Parathyroid adenoma (tissue), 2 donors: Measurements from ENCODE around the gene ARSB.

ENCODE experiments used
- H2AFZ ChIP-seq: fragments of 300-600 bp; sonication (generic); one replicate; pipeline ENCODE4 v1.7.0; 2017; ENCODE audit warnings: antibody characterized with exemption, mild to moderate bottlenecking
- H3K27ac ChIP-seq: fragments of 300-600 bp; sonication (generic); one replicate; pipeline ENCODE4 v1.7.0; 2017
- H3K27me3 ChIP-seq: fragments of 300-600 bp; sonication (generic); one replicate; pipeline ENCODE4 v1.7.0; 2017; ENCODE audit warnings: low read length; ENCODE audit not compliant: control insufficient read depth, insufficient read depth
- H3K36me3 ChIP-seq: fragments of 300-600 bp; sonication (generic); one replicate; pipeline ENCODE4 v1.7.0; 2017; ENCODE audit warnings: low read length; ENCODE audit not compliant: control insufficient read depth, insufficient read depth
- H3K4me1 ChIP-seq: fragments of 300-600 bp; sonication (generic); one replicate; pipeline ENCODE4 v1.7.0; 2017; ENCODE audit warnings: control low read depth
- H3K4me2 ChIP-seq: fragments of 300-600 bp; sonication (generic); one replicate; pipeline ENCODE4 v1.7.0; 2017; ENCODE audit warnings: low read length
- H3K4me3 ChIP-seq: fragments of 300-600 bp; sonication (generic); one replicate; pipeline ENCODE4 v1.7.0; 2017; ENCODE audit warnings: low read depth, low read length
- H3K79me2 ChIP-seq: fragments of 300-600 bp; sonication (generic); one replicate; pipeline ENCODE4 v1.7.0; 2017; ENCODE audit warnings: control low read depth
- H3K9ac ChIP-seq: fragments of 300-600 bp; sonication (generic); one replicate; pipeline ENCODE4 v1.7.0; 2017; ENCODE audit warnings: mild to moderate bottlenecking
- H3K9me3 ChIP-seq: fragments of 300-600 bp; sonication (generic); one replicate; pipeline ENCODE4 v1.7.0; 2017; ENCODE audit warnings: low read length; ENCODE audit not compliant: control insufficient read depth
- TF ChIP-seq, protein P1 (sequence below): fragments of 300-600 bp; sonication (generic); IDR thresholded peaks from one replicate; pipeline ENCODE4 v1.7.0; 2017; ENCODE audit warnings: antibody characterized with exemption, mild to moderate bottlenecking
- donor health status: primary hyperparathyroidism.

Gene ARSB

GRCh38 chr5:78741019-78741418, 244.1 kb downstream of the ARSB start:
- TF ChIP-seq, protein P1, sequence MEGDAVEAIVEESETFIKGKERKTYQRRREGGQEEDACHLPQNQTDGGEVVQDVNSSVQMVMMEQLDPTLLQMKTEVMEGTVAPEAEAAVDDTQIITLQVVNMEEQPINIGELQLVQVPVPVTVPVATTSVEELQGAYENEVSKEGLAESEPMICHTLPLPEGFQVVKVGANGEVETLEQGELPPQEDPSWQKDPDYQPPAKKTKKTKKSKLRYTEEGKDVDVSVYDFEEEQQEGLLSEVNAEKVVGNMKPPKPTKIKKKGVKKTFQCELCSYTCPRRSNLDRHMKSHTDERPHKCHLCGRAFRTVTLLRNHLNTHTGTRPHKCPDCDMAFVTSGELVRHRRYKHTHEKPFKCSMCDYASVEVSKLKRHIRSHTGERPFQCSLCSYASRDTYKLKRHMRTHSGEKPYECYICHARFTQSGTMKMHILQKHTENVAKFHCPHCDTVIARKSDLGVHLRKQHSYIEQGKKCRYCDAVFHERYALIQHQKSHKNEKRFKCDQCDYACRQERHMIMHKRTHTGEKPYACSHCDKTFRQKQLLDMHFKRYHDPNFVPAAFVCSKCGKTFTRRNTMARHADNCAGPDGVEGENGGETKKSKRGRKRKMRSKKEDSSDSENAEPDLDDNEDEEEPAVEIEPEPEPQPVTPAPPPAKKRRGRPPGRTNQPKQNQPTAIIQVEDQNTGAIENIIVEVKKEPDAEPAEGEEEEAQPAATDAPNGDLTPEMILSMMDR: no peak
- Histone ChIP-seq H3K27ac (no peak overlapping the region), H2AFZ (no peak overlapping the region), H3K9ac (no peak overlapping the region), H3K79me2 (no peaks in the 10 kb centered on the region), H3K4me3 (no peak overlapping the region), H3K27me3 (no peaks in the 10 kb centered on the region), H3K4me1 (no peaks in the 10 kb centered on the region), H3K4me2 (no peak overlapping the region), H3K9me3 (no peaks in the 10 kb centered on the region), H3K36me3 (no peaks in the 10 kb centered on the region)

DNA sequence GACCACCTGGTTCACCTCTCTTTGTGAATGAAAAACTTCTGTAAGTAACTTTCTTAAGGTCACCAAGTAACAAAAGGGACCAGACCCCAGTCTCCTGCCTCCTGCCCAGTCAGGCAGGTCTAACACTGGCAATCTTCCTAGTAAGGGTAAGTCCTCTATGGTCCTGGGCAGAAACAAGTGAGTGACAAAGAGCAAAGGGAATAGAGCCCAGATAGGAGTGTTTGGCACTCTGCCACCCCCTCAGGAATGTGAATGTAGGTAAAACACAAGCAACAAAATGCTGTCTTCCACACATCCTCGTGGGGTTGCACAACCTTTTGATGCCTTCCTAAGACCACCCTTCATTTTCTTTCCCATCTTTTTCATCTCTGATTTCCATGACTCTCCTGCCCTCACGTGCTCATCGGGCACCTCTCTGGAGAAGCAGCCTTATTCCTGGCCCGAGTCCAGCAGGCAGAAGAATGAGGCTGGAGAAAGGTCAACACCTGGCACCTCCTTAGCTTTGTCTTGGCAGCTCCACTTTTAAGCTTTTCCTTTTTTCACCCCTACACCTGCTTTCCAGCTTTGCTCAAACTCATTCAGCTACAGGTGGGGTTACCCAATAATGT, 246.3 kb downstream of the ARSB start:
- no peak overlapping the region for H3K27ac ChIP-seq
- H2AFZ ChIP-seq: no peak overlapping the region
- no peak overlapping the region for H3K4me2 ChIP-seq
- H3K27me3 ChIP-seq: no peaks in the 10 kb centered on the region
- no peaks in the 10 kb centered on the region for H3K36me3 ChIP-seq
- H3K9me3 ChIP-seq: no peaks in the 10 kb centered on the region
- no peaks in the 10 kb centered on the region for H3K79me2 ChIP-seq
- TF ChIP-seq, protein P1: no peak
- H3K4me3 ChIP-seq: no peak overlapping the region
- no peaks in the 10 kb centered on the region for H3K4me1 ChIP-seq
- no peak overlapping the region for H3K9ac ChIP-seq

- Histone ChIP-seq H3K79me2 (no peaks in the 10 kb centered on the region), H3K9me3 (no peaks in the 10 kb centered on the region), H3K9ac (no peak overlapping the region), H3K36me3 (no peaks in the 10 kb centered on the region), H3K4me3 (no peak overlapping the region), H3K27me3 (no peaks in the 10 kb centered on the region), H2AFZ (no peak overlapping the region), H3K4me1 (no peaks in the 10 kb centered on the region), H3K4me2 (no peak overlapping the region), H3K27ac (no peak overlapping the region)
- TF ChIP-seq, protein P1: no peak
Measured at GRCh38 chr5:78738104-78738503, 247.0 kb downstream of the ARSB start.

DNA sequence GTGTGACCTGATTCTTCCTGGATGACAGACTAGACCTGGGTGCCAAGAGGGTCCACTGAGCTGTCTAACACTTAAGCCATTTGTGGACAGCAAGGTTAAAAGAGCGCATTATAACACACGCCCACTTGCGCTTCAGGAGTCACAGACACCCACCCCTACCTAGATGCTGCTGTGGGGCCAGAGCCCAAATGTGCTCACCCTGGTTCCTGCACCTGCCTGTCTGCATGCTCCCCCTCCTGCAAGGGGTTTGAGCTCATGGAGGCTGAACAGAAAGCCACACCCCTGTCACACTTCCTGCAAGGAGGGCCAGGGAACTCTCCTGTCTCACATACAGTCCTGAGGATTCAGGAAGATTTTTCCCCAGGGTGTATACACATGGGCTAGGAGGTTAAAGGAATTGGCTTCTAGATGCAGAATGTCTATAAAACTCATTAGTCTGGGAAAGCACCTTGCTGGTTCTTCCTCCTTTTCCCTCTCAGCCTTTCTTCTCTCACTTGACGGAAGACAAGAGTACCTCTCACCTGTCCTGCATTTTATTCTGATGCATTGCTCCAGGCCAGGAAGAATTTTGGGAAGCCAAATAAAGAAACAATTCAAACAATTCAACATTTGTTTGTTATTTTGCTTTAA, 249.2 kb downstream of the ARSB start:
- no peak overlapping the region for H3K9ac ChIP-seq
- H3K4me2 ChIP-seq: no peak overlapping the region
- no peaks in the 10 kb centered on the region for H3K36me3 ChIP-seq
- H3K4me3 ChIP-seq: no peak overlapping the region
- H3K27me3 ChIP-seq: no peaks in the 10 kb centered on the region
- no peak overlapping the region for H2AFZ ChIP-seq
- TF ChIP-seq, protein P1: no peak
- H3K27ac ChIP-seq: no peak overlapping the region
- H3K4me1 ChIP-seq: no peaks in the 10 kb centered on the region
- H3K9me3 ChIP-seq: no peaks in the 10 kb centered on the region
- H3K79me2 ChIP-seq: no peaks in the 10 kb centered on the region

DNA sequence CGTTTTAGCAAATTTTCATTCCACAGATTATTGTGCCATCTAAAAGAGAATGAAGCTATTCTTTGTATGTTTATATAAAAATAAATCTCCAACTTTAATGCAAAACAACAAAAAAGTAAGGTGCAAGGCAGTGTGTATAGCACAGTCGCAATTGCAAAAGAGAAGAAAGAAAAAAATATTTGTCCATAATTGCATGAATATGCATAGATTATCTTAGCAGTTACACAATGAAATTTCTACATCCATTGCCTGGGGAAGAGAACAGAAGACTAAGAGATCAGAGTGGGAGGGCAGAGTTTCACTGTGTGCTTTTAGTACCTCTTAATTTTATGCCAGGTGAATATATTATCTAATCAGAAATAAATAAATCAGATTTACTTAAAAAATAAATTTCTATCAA, 250.2 kb downstream of the ARSB start:
- Histone ChIP-seq H3K9ac (no peak overlapping the region), H3K27me3 (no peaks in the 10 kb centered on the region), H3K4me2 (no peak overlapping the region), H3K36me3 (no peaks in the 10 kb centered on the region), H3K27ac (no peak overlapping the region), H3K4me3 (no peak overlapping the region), H3K9me3 (no peaks in the 10 kb centered on the region), H2AFZ (no peak overlapping the region), H3K79me2 (no peaks in the 10 kb centered on the region), H3K4me1 (no peaks in the 10 kb centered on the region)
- TF ChIP-seq, protein P1: no peak
